Measurements from ENCODE around the gene NEU3.

- TF ChIP-seq, protein P1, sequence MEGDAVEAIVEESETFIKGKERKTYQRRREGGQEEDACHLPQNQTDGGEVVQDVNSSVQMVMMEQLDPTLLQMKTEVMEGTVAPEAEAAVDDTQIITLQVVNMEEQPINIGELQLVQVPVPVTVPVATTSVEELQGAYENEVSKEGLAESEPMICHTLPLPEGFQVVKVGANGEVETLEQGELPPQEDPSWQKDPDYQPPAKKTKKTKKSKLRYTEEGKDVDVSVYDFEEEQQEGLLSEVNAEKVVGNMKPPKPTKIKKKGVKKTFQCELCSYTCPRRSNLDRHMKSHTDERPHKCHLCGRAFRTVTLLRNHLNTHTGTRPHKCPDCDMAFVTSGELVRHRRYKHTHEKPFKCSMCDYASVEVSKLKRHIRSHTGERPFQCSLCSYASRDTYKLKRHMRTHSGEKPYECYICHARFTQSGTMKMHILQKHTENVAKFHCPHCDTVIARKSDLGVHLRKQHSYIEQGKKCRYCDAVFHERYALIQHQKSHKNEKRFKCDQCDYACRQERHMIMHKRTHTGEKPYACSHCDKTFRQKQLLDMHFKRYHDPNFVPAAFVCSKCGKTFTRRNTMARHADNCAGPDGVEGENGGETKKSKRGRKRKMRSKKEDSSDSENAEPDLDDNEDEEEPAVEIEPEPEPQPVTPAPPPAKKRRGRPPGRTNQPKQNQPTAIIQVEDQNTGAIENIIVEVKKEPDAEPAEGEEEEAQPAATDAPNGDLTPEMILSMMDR (optimal IDR thresholded peaks at IDR 0.05 in 1 of 3, IDR thresholded peaks at IDR 0.05 in 1 of 3, conservative IDR thresholded peaks at IDR 0.05 in 1 of 3; ENCODE audit: extremely low read depth in 1 of 3, insufficient read depth in 2 of 3, low read length in 3 of 3): no peak
- TF ChIP-seq EZH2 (IDR thresholded peaks at IDR 0.05; ENCODE audit: low read length): no peak
Observed at GRCh38 chr11:75011872-75012271, 23.1 kb downstream of the NEU3 start.
